HG02840 (cell line): Measurements from ENCODE around the gene IL1RN.

ENCODE experiments used
- ATAC-seq: cut with Tn5 transposase; IDR thresholded peaks from one replicate; pipeline ENCODE4 v1.9.1; 2021; ENCODE audit warnings: mild to moderate bottlenecking, moderate library complexity, moderate number of reproducible peaks; ENCODE audit not compliant: unreplicated experiment, low FRiP score

Gene IL1RN

GRCh38 chr2:113124984-113125855 lies 2.2 kb upstream of the IL1RN start:
- no peak for ATAC-seq

GRCh38 chr2:113127646-113128570 lies 510 bp downstream of the IL1RN start:
- no peak for ATAC-seq

- ATAC-seq: no peak
Observed at GRCh38 chr2:113129519-113130078, 2.2 kb downstream of the IL1RN start.

- no peak for ATAC-seq
Observed at GRCh38 chr2:113131352-113132185, 4.2 kb downstream of the IL1RN start.

GRCh38 chr2:113132414-113133021 lies 5.1 kb downstream of the IL1RN start:
- no peak for ATAC-seq

- ATAC-seq: no peak
Observed at GRCh38 chr2:113133704-113134598, 6.6 kb downstream of the IL1RN start.

- ATAC-seq: no peak
Observed at GRCh38 chr2:113134717-113135116, 7.3 kb downstream of the IL1RN start.

- no peak for ATAC-seq
Observed at GRCh38 chr2:113135317-113135716, 7.9 kb downstream of the IL1RN start.

- ATAC-seq: no peak
Observed at GRCh38 chr2:113136828-113137775, 9.7 kb downstream of the IL1RN start.

- no peak for ATAC-seq
Observed at GRCh38 chr2:113137827-113138226, 10.4 kb downstream of the IL1RN start.

GRCh38 chr2:113138428-113139322 lies 11.3 kb downstream of the IL1RN start:
- ATAC-seq: no peak

- ATAC-seq: no peak
Observed at GRCh38 chr2:113141451-113141850, 14.1 kb downstream of the IL1RN start.

- ATAC-seq: no peak
Observed at GRCh38 chr2:113142290-113142689, 14.9 kb downstream of the IL1RN start.

GRCh38 chr2:113144259-113144658 lies 16.9 kb downstream of the IL1RN start:
- no peak for ATAC-seq

- no peak for ATAC-seq
Observed at GRCh38 chr2:113148606-113149552, 21.5 kb downstream of the IL1RN start.
